ENCODE data around the gene FAM89A. TPM values are rescaled to one million over a fixed set of nuclear protein-coding genes. Genes with fewer than 3 reads are reported as not detected.

The FAM89A gene
- total and polyA plus RNA-seq, 4 donors = 14.3 to 27.1 (median 23.2) TPM

Other genes with a start within 250 kb of the FAM89A start
- gene C1orf198, start 171.7 kb downstream of the FAM89A start, total RNA-seq = 100 to 1,000 TPM in 1 of 2 donors, 10 to 100 TPM in 1; 51.9 to 109 TPM
- 10 to 100 TPM; 25.8 to 47.5 TPM for gene C1orf198, start 171.7 kb downstream of the FAM89A start, polyA plus RNA-seq
- gene TTC13, start 61.4 kb downstream of the FAM89A start, total RNA-seq = 10 to 100 TPM; 22.1 to 24.5 TPM
- gene TTC13, start 61.4 kb downstream of the FAM89A start, polyA plus RNA-seq = 10 to 100 TPM in 1 of 2 donors, 1 to 10 TPM in 1; 7.9 to 12.6 TPM
- gene ARV1, start 61.2 kb downstream of the FAM89A start, total RNA-seq = 10 to 100 TPM; 13.8 to 17.2 TPM
- gene ARV1, start 61.2 kb downstream of the FAM89A start, polyA plus RNA-seq = 10 to 100 TPM; 17.2 to 60.3 TPM
- gene TRIM67, start 121.8 kb upstream of the FAM89A start, total RNA-seq = under 1 TPM in 1 of 2 donors, not detected in 1; 0.09 TPM
- gene TRIM67, start 121.8 kb upstream of the FAM89A start, polyA plus RNA-seq = under 1 TPM in 1 of 2 donors, not detected in 1; under 0.01 TPM
- gene GNPAT, start 201.0 kb upstream of the FAM89A start, total RNA-seq = 10 to 100 TPM; 32.2 to 42.0 TPM
- gene GNPAT, start 201.0 kb upstream of the FAM89A start, polyA plus RNA-seq = 10 to 100 TPM; 24.6 to 50.5 TPM

Measured in lung (tissue), 4 donors.